ENCODE measurements around the gene DUSP7.

The DUSP7 gene

GRCh38 chr3:52095990-52096775 lies 39.8 kb upstream of the DUSP7 start:
- TF ChIP-seq FOXP2 (optimal IDR thresholded peaks at IDR 0.05; ENCODE audit: borderline replicate concordance, extremely low read depth, extremely low read length, insufficient read depth), result no peak

- TF ChIP-seq FOXP2 (optimal IDR thresholded peaks at IDR 0.05; ENCODE audit: borderline replicate concordance, extremely low read depth, extremely low read length, insufficient read depth) (no peak), SIN3A (IDR thresholded peaks at IDR 0.05; ENCODE audit: borderline replicate concordance, insufficient read depth, low read length) (no peak), TAF1 (IDR thresholded peaks at IDR 0.05; ENCODE audit: borderline replicate concordance, insufficient read depth, low read length) (no peak), POLR2AphosphoS5 (IDR thresholded peaks at IDR 0.05; ENCODE audit: low read depth, low read length) (no peak)
- TF ChIP-seq, protein P1, sequence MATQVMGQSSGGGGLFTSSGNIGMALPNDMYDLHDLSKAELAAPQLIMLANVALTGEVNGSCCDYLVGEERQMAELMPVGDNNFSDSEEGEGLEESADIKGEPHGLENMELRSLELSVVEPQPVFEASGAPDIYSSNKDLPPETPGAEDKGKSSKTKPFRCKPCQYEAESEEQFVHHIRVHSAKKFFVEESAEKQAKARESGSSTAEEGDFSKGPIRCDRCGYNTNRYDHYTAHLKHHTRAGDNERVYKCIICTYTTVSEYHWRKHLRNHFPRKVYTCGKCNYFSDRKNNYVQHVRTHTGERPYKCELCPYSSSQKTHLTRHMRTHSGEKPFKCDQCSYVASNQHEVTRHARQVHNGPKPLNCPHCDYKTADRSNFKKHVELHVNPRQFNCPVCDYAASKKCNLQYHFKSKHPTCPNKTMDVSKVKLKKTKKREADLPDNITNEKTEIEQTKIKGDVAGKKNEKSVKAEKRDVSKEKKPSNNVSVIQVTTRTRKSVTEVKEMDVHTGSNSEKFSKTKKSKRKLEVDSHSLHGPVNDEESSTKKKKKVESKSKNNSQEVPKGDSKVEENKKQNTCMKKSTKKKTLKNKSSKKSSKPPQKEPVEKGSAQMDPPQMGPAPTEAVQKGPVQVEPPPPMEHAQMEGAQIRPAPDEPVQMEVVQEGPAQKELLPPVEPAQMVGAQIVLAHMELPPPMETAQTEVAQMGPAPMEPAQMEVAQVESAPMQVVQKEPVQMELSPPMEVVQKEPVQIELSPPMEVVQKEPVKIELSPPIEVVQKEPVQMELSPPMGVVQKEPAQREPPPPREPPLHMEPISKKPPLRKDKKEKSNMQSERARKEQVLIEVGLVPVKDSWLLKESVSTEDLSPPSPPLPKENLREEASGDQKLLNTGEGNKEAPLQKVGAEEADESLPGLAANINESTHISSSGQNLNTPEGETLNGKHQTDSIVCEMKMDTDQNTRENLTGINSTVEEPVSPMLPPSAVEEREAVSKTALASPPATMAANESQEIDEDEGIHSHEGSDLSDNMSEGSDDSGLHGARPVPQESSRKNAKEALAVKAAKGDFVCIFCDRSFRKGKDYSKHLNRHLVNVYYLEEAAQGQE (IDR thresholded peaks at IDR 0.05; ENCODE audit: insufficient read depth in 1 of 2, low read depth in 2 of 2, low read length in 2 of 2), result no peak
Measured at GRCh38 chr3:52094571-52095485, 38.5 kb upstream of the DUSP7 start.

- TF ChIP-seq, protein P1 (IDR thresholded peaks at IDR 0.05; ENCODE audit: insufficient read depth in 1 of 2, low read depth in 2 of 2, low read length in 2 of 2), result no peak
Measured at GRCh38 chr3:52093756-52094545, 37.6 kb upstream of the DUSP7 start.

DNA sequence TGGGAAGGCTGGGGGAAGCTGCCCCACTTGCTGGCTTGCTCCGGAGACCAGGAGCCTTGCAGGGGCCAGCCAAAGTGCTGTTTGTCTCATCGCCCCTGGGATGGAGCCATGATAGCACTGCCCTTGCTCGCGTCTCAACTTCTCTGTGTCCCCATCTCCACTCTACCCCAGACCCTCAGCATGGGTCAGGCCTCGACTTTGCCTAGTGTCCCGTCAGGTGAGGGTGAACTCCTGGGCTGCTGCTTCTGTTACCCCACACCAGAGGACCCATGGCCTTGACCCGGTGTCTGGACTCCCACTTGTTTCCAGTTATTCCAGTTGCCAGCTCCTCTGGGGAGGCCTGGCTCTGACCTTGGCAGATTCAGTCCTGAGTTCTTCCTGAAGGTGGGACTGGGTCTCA lies 36.5 kb upstream of the DUSP7 start:
- TF ChIP-seq SIN3A (IDR thresholded peaks at IDR 0.05; ENCODE audit: borderline replicate concordance, insufficient read depth, low read length), result no peak
- no peak for TF ChIP-seq TAF1 (IDR thresholded peaks at IDR 0.05; ENCODE audit: borderline replicate concordance, insufficient read depth, low read length)
- TF ChIP-seq, protein P1 (IDR thresholded peaks at IDR 0.05; ENCODE audit: insufficient read depth in 1 of 2, low read depth in 2 of 2, low read length in 2 of 2), result no peak
- TF ChIP-seq POLR2AphosphoS5 (IDR thresholded peaks at IDR 0.05; ENCODE audit: low read depth, low read length), result no peak

- TF ChIP-seq SIN3A (IDR thresholded peaks at IDR 0.05; ENCODE audit: borderline replicate concordance, insufficient read depth, low read length) (no peak), POLR2AphosphoS5 (IDR thresholded peaks at IDR 0.05; ENCODE audit: low read depth, low read length) (no peak), FOXP2 (optimal IDR thresholded peaks at IDR 0.05; ENCODE audit: borderline replicate concordance, extremely low read depth, extremely low read length, insufficient read depth) (no peak), TAF1 (IDR thresholded peaks at IDR 0.05; ENCODE audit: borderline replicate concordance, insufficient read depth, low read length) (no peak)
- TF ChIP-seq, protein P1 (IDR thresholded peaks at IDR 0.05; ENCODE audit: insufficient read depth in 1 of 2, low read depth in 2 of 2, low read length in 2 of 2), result no peak
Measured at GRCh38 chr3:52092271-52092660, 35.9 kb upstream of the DUSP7 start.
